Bronchial epithelial cell (primary cell): ENCODE results near the gene GSG1. TPM values are rescaled to one million over a fixed set of nuclear protein-coding genes. Genes with fewer than 3 reads are reported as not detected.

Source experiments
- DNase-seq: peaks from one replicate; pipeline ENCODE4 v3.0.0-alpha.2; 2010; ENCODE audit warnings: low read depth
- FAIRE-seq: peaks from 2 replicates; lab custom pipeline; 2011; peaks lifted over from hg19 to GRCh38; lab: Jason Lieb, UNC
- H3K27me3 ChIP-seq: 2 replicates; pipeline ENCODE4 v1.5.1; 2011; ENCODE audit warnings: low read length; ENCODE audit not compliant: control insufficient read depth, insufficient read depth
- H3K36me3 ChIP-seq: 2 replicates; pipeline ENCODE4 v1.5.1; 2011; ENCODE audit warnings: low read length; ENCODE audit not compliant: control insufficient read depth, insufficient read depth
- H3K4me3 ChIP-seq: 2 replicates; pipeline ENCODE4 v1.5.1; 2011; ENCODE audit warnings: mild to moderate bottlenecking, low read depth, low read length, control low read depth
- CTCF ChIP-seq: IDR thresholded peaks from 2 replicates; pipeline ENCODE4 v1.5.1; 2011; ENCODE audit warnings: mild to moderate bottlenecking, moderate library complexity, low read length, control low read depth, inconsistent platforms; ENCODE audit not compliant: insufficient read depth, severe bottlenecking
- total RNA-seq: library from RNA; depleted of rRNA; stranded (reverse); fragments of >200 nt; gene quantifications from 2 replicates; pipeline ENCODE4 v1.2.1, GENCODE V29; 2014

Gene GSG1
- total RNA-seq, 1 donor from 2014 or later = not detected

GRCh38 chr12:13052421-13052820, 51.0 kb downstream of the GSG1 start:
- Histone ChIP-seq H3K36me3 (no peaks in the 10 kb centered on the region), H3K27me3 (no peaks in the 10 kb centered on the region), H3K4me3 (no peak overlapping the region)
- FAIRE-seq = no peak
- no peak for DNase-seq
- no peak for TF ChIP-seq CTCF

GRCh38 chr12:13049816-13050215, 53.7 kb downstream of the GSG1 start:
- no peak for FAIRE-seq

GRCh38 chr12:13046964-13047363, 56.5 kb downstream of the GSG1 start:
- no peaks in the 10 kb centered on the region for H3K36me3 ChIP-seq
- H3K4me3 ChIP-seq = no peak overlapping the region
- no peaks in the 10 kb centered on the region for H3K27me3 ChIP-seq
- no peak for DNase-seq
- FAIRE-seq = no peak
- TF ChIP-seq CTCF = no peak

More at GRCh38 chr12:13049816-13050215, 53.7 kb downstream of the GSG1 start:
- Histone ChIP-seq H3K27me3 (no peaks in the 10 kb centered on the region), H3K4me3 (no peak overlapping the region), H3K36me3 (no peaks in the 10 kb centered on the region)
- DNase-seq = no peak
- TF ChIP-seq CTCF = no peak

- no peak for TF ChIP-seq CTCF
Observed at GRCh38 chr12:13045816-13046215, 57.7 kb downstream of the GSG1 start.

GRCh38 chr12:13044906-13045299, 58.6 kb downstream of the GSG1 start:
- H3K27me3 ChIP-seq = no peaks in the 10 kb centered on the region
- FAIRE-seq (no peak), DNase-seq (peak; percentile 10)
- no peak for TF ChIP-seq CTCF
- no peaks in the 10 kb centered on the region for H3K36me3 ChIP-seq
- peak overlapping the region; percentile 76 for H3K4me3 ChIP-seq

More at GRCh38 chr12:13045816-13046215, 57.7 kb downstream of the GSG1 start:
- Histone ChIP-seq H3K27me3 (no peaks in the 10 kb centered on the region), H3K36me3 (no peaks in the 10 kb centered on the region), H3K4me3 (no peak overlapping the region)
- DNase-seq = no peak
- FAIRE-seq = no peak
